ENCODE data around the gene NFIA. TPM values are rescaled to one million over a fixed set of nuclear protein-coding genes. Genes with fewer than 3 reads are reported as not detected.
A peak's percentile ranks its signal among the peaks of the same experiment; 100 is the strongest.

The NFIA gene
- total RNA-seq: 1 to 10 TPM in 1 of 2 donors, under 1 TPM in 1; 0.88 to 3.1 TPM

GRCh38 chr1:61082311-61083012 is at the start of gene NFIA:
Gene NFIA (plus strand): TSS chr1:61082561.
- H3K9me3 Mint-ChIP-seq: no peaks in the 10 kb centered on the region
- DNase-seq (ENCODE audit: low spot score in 2 of 2) (peak; percentile 7 to 56), ATAC-seq (peak; percentile 27 to 46)
- peaks cover 0 to 7% of the 10 kb centered on the region in 2 donors for H3K36me3 Mint-ChIP-seq
- H3K27ac Mint-ChIP-seq: no peak within 1 kb of the TSS

DNA sequence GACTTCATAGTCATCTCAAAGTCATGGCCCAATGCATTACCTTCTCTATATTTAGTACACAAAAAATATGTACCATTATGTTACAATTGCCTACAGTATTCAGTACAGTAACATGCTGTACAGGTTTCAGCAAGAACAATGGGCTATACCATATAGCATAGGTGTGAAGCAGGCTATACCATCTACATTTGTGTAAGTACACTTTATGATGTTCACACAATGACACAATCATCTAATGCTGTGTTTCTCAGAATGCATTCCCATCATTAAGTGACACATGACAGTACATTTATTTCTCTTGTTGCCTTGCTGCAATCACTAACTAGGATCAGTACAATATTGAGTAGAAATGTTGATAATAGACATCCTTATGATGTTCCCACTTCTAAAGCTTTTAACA is 46.5 kb upstream of the NFIA start:
- H3K9me3 Mint-ChIP-seq: no peaks in the 10 kb centered on the region
- DNase-seq (ENCODE audit: low spot score in 2 of 2): no peak
- no peak overlapping the region for H3K27ac Mint-ChIP-seq
- no peak for ATAC-seq
- H3K36me3 Mint-ChIP-seq: no peaks in the 10 kb centered on the region

DNA sequence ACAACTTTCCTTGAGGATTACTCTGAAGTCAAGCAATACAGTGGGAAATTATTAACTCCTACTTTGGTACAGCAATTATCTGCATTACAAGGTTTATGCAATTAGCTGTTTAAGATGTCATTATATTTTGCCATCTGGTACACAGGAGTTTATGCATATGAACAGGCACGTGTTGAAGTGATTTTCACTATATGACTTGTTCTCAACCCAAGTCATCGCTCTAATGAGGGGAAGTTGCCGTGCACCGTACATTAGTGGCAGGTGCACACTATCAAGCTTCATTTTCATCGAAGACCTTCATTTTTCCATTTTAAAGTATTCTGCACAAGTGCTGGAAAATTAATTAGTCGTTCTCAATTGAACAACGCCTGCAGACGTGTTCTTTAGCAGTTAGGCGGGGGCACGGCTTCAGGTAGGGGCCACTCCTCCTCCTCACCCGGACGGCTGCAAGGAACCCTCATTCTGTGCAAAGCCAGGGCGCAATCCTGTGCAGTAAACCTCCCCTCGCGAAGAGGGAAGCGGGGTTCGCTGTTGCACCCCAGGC is 39.8 kb upstream of the NFIA start:
- ATAC-seq (no peak), DNase-seq (ENCODE audit: low spot score in 2 of 2) (no peak)
- peaks cover 0 to 6% of the 10 kb centered on the region in 2 donors for H3K36me3 Mint-ChIP-seq
- no peak overlapping the region for H3K27ac Mint-ChIP-seq
- H3K9me3 Mint-ChIP-seq: no peaks in the 10 kb centered on the region

GRCh38 chr1:61043010-61043820 is 39.1 kb upstream of the NFIA start:
- H3K36me3 Mint-ChIP-seq: peaks cover 0 to 6% of the 10 kb centered on the region in 2 donors
- ATAC-seq (peak; percentile 88 to 96), DNase-seq (ENCODE audit: low spot score in 2 of 2) (peak; percentile 63 to 95)
- no peak overlapping the region for H3K27ac Mint-ChIP-seq
- no peaks in the 10 kb centered on the region for H3K9me3 Mint-ChIP-seq

GRCh38 chr1:61046434-61046833 is 35.9 kb upstream of the NFIA start:
- ATAC-seq (no peak), DNase-seq (ENCODE audit: low spot score in 2 of 2) (no peak)
- Mint-ChIP-seq H3K36me3 (peaks cover 0 to 6% of the 10 kb centered on the region in 2 donors), H3K9me3 (no peaks in the 10 kb centered on the region), H3K27ac (no peak overlapping the region)

DNA sequence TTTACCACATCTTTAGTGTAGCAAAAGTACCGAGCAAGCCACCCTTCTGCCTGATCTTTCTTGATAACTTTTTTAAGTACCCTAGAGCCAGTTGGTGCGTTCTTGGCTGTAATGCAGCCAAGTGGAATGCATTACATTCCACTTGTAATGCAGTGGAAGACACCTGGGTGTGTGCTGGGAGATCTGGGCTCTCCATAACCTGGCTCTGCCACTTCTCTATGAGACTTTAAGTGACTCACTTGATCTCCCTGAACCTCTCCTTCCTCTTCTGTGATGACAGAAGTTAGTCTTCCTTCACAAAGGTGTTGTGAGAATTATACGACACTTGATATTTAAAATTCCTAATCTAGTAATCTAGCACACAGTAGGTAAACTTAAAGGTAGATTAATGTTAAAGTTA is 35.3 kb upstream of the NFIA start:
- H3K9me3 Mint-ChIP-seq: no peaks in the 10 kb centered on the region
- no peak overlapping the region for H3K27ac Mint-ChIP-seq
- ATAC-seq (no peak), DNase-seq (ENCODE audit: low spot score in 2 of 2) (no peak)
- H3K36me3 Mint-ChIP-seq: peaks cover 0 to 6% of the 10 kb centered on the region in 2 donors

DNA sequence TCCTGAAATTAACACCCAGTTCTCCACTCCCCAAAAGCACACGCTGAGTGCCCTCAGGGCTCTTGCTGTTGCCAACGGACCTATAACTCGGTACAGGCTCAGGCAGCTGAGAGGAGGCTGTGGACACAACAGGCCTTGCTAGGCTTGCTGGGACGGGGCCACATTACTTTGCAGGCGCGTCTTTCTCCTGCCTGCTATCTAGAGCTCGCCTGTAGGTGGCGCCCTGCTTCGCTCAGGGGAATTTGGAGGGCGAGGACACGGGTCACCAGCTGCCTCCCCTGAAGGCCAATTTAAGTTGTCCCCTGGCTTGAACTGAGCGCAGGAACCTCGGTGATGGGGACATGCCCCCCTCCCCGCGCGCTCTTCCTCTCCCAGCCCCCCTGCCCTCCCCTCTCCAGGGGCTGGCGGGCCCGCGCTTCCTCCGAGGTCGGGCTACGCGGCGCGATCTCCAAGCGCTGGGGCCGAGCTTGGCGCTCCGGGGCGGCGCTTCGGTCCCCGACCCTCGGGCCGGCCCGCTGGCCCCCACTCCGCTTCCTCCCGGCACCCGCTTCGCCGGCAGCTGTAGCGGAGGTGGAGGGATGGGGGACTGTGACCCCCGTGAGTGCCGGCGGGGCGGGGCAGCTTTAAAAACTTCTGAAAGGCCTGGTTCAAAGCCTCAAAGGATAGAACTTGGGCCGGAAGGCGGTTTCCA is 32.4 kb upstream of the NFIA start:
- H3K36me3 Mint-ChIP-seq: no peaks in the 10 kb centered on the region
- ATAC-seq (peak; percentile 83 to 84), DNase-seq (ENCODE audit: low spot score in 2 of 2) (peak; percentile 81 to 95)
- H3K27ac Mint-ChIP-seq: no peak overlapping the region
- no peaks in the 10 kb centered on the region for H3K9me3 Mint-ChIP-seq

DNA sequence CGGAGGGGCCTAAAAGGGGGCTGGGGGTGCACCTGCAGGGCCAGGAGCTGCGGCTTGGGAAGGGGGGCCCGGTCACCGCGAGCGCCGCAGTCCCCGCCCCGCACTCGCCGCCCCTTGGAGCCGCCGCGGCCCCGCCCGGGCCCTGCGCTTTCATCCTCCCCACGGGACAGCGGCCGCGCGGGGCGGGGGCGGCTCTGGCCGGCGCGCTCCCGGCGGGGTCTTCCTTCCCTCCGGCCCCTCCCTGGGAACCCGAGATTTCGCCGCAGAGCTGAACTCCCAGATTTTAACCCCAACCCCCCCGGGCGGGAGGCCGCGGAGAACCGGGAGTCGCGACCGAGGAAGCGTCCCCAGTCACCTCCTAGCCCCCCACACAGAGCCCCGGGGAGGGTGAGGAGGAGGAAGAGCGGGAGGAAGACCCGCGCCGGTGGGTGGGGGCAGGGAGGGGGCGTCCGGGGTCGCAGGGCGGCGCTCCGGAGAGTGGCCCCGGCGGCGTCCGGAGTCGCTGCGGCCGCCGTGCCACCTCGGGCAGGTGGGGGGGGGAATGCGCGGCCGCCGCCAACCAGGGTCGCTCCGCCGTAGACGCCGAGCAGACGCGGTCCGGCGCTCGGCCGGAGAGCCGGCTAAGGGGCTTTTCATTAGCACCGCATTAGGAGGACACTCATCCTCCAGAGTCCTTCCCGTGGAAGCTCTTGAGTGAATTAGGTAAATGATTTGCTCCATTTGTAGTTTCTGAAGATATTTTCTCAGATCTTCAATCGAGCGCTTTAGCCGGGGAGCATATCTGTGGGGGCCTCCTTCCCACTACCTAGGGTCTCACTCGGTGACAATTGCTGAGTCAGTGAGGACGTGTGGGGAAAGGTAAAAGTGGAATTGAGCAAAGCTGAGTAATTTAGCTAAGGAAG is 31.6 kb upstream of the NFIA start:
- ATAC-seq: peak; percentile 40 to 55
- Mint-ChIP-seq H3K9me3 (no peaks in the 10 kb centered on the region), H3K36me3 (no peaks in the 10 kb centered on the region), H3K27ac (no peak overlapping the region)
- no peak for DNase-seq (ENCODE audit: low spot score in 2 of 2)

DNA sequence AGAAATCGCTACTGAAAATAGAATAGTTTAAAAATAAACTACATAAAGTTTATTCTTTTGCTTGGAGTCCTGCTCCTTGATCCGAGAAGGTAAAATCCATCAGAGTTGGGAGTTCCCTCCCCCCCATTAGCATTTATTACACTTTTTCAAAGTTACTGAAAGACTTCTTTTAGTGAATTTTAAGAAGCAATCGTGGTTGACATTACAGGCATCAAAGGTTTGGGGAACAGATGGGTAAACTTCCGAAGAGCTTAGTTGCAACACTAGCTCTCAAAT is 31.0 kb upstream of the NFIA start:
- DNase-seq (ENCODE audit: low spot score in 2 of 2) (no peak), ATAC-seq (no peak)
- Mint-ChIP-seq H3K9me3 (no peaks in the 10 kb centered on the region), H3K36me3 (no peaks in the 10 kb centered on the region), H3K27ac (no peak overlapping the region)

DNA sequence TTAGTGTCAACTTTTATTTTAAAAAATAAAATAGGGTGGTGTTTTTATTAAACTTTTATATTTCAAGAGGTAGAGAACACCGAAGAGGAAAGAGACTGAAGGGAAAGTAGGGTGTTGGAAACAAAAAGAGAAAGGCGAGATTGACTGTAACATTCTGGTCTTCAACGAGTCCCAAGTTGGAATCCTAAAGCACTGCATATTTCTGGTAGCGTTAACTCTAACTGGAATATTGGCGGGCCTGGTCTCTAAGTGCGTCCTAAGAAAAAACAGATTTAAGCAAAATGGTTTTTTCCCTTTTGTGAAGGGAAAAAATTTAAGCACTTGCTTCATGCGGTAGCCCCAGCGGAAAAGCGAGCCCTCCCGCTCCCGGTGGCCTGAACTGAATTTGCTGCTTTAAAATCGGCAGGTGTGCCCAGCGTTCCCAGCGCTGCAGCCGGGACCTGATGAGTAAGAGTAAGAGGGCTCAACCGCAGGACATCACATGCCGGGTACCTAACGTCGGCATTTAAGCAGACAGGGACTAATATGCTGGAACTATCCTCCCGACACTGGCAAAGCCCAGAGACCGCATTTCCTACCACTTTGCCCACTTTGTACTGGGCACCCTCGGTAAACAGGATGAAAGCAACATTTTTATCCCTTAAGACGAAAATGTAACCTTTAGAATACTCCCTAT is 30.5 kb upstream of the NFIA start:
- no peak for ATAC-seq

GRCh38 chr1:61052395-61053225 is 29.8 kb upstream of the NFIA start:
- DNase-seq (ENCODE audit: low spot score in 2 of 2) (no peak), ATAC-seq (no peak)
- Mint-ChIP-seq H3K36me3 (no peaks in the 10 kb centered on the region), H3K9me3 (no peaks in the 10 kb centered on the region), H3K27ac (no peak overlapping the region)

More for the DNA sequence above, 30.5 kb upstream of the NFIA start:
- H3K27ac Mint-ChIP-seq: no peak overlapping the region
- H3K36me3 Mint-ChIP-seq: no peaks in the 10 kb centered on the region
- H3K9me3 Mint-ChIP-seq: no peaks in the 10 kb centered on the region
- no peak for DNase-seq (ENCODE audit: low spot score in 2 of 2)

GRCh38 chr1:61053226-61053711 is 29.1 kb upstream of the NFIA start:
- no peak overlapping the region for H3K27ac Mint-ChIP-seq
- no peaks in the 10 kb centered on the region for H3K36me3 Mint-ChIP-seq
- no peaks in the 10 kb centered on the region for H3K9me3 Mint-ChIP-seq
- ATAC-seq: no peak
- no peak for DNase-seq (ENCODE audit: low spot score in 2 of 2)

DNA sequence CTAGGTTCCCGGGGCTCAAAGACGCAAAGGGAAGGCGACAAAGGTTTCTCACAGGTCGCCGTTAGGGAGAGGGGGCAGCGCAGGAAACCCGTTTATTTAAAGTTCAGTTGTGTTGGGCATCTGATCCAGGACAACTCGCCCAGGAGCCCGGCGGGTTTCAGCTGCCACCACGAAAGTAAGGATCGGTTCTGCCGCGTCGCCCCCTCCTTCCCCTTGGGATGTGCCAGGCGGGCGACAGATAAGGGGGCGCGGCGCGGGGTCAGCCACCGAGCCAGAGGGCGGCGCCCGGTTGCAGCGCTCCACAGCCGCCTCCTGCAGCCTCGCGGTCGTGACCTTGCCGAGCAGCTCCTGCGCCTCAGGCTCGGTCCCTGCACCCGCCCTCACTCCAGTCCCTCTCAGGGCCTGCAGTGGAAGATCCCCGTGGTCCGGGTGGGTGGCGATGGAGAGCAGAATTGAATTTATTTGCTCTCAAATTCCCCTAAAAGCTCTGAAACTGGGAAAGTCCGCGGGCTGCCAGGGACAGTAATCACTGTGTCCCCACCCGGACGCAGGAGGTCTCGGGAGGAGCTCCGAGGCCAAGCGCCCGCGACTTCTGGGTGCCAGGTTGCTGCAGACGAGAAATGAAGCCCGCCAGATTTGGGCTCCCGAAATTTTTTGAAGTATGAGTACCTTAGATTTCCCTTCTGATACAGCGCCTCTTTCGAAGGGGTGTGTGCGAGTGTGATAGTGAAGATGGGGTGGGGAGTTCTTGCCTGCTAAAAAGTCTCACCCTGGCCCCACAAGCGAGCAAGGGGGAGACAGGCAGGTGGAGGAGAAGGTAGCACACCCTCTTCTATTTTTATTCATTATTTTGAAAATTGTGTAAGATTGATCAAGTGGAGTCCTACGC is 28.4 kb upstream of the NFIA start:
- H3K36me3 Mint-ChIP-seq: peaks cover 0 to 4% of the 10 kb centered on the region in 2 donors
- ATAC-seq (no peak), DNase-seq (ENCODE audit: low spot score in 2 of 2) (no peak)
- no peaks in the 10 kb centered on the region for H3K9me3 Mint-ChIP-seq
- H3K27ac Mint-ChIP-seq: no peak overlapping the region

DNA sequence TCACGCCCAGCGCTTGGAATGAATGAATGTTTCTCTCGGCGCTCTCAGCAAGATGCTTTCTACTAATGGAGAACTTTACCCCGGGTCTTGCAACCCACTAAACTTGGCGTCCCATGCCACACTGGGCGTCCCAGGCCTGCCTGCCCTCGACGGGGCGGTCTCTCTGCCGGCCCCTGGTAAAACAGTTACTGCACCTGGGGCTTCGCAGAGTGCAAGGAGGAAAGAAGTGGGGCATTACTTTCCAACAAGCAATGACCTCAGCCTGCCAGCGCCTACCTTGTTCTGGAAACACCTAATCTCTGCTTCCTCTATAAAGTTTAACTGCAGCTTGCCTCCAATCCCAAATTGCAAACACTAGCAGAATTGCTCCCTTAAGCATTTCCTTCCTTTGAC is 27.8 kb upstream of the NFIA start:
- ATAC-seq (no peak), DNase-seq (ENCODE audit: low spot score in 2 of 2) (no peak)
- no peaks in the 10 kb centered on the region for H3K9me3 Mint-ChIP-seq
- no peak overlapping the region for H3K27ac Mint-ChIP-seq
- peaks cover 0 to 4% of the 10 kb centered on the region in 2 donors for H3K36me3 Mint-ChIP-seq
